ENCODE results near the gene KIF1A. TPM values are rescaled to one million over a fixed set of nuclear protein-coding genes. Genes with fewer than 3 reads are reported as not detected.

KIF1A gene
- total RNA-seq, 4 donors from 2014 or later, result 1.2 to 6.9 (median 4.1) TPM

GRCh38 chr2:240775905-240776304 is 44.1 kb downstream of the KIF1A start:
- H3K4me1 ChIP-seq, result peaks cover 5 to 9% of the 10 kb centered on the region in 2 donors
- no peak overlapping the region for H3K4me3 ChIP-seq (replicated peaks in 1 of 3)
- H3K9me3 ChIP-seq, result no peaks in the 10 kb centered on the region
- WGBS, 2 donors, result 35 to 52% methylated on average over 5 to 8 of the region's 8 CpGs
- intact Hi-C loops (cut with DNase I), result no loop called here
- no peak overlapping the region for H3K27ac ChIP-seq
- H3K27me3 ChIP-seq, result no peaks in the 10 kb centered on the region
- no peaks in the 10 kb centered on the region for H3K36me3 ChIP-seq
- DNase-seq, result peak; percentile 65 to 74
- TF ChIP-seq, protein P1, sequence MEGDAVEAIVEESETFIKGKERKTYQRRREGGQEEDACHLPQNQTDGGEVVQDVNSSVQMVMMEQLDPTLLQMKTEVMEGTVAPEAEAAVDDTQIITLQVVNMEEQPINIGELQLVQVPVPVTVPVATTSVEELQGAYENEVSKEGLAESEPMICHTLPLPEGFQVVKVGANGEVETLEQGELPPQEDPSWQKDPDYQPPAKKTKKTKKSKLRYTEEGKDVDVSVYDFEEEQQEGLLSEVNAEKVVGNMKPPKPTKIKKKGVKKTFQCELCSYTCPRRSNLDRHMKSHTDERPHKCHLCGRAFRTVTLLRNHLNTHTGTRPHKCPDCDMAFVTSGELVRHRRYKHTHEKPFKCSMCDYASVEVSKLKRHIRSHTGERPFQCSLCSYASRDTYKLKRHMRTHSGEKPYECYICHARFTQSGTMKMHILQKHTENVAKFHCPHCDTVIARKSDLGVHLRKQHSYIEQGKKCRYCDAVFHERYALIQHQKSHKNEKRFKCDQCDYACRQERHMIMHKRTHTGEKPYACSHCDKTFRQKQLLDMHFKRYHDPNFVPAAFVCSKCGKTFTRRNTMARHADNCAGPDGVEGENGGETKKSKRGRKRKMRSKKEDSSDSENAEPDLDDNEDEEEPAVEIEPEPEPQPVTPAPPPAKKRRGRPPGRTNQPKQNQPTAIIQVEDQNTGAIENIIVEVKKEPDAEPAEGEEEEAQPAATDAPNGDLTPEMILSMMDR (IDR thresholded peaks at IDR 0.05), result no peak
- no peak for TF ChIP-seq POLR2A (IDR thresholded peaks at IDR 0.05)

- no peak overlapping the region for H3K4me3 ChIP-seq (replicated peaks in 1 of 3)
- TF ChIP-seq POLR2A (IDR thresholded peaks at IDR 0.05), result no peak
- TF ChIP-seq, protein P1 (IDR thresholded peaks at IDR 0.05), result no peak
- no peaks in the 10 kb centered on the region for H3K9me3 ChIP-seq
- 92 to 95% methylated on average over 6 to 8 of the region's 9 CpGs for WGBS, 2 donors
- no peaks in the 10 kb centered on the region for H3K36me3 ChIP-seq
- no peaks in the 10 kb centered on the region for H3K27me3 ChIP-seq
- intact Hi-C loops (cut with DNase I), result no loop called here
- H3K27ac ChIP-seq, result no peak overlapping the region
- DNase-seq, result no peak
- peaks cover 5 to 9% of the 10 kb centered on the region in 2 donors for H3K4me1 ChIP-seq
Measured at GRCh38 chr2:240774856-240775255, 45.2 kb downstream of the KIF1A start.

DNA sequence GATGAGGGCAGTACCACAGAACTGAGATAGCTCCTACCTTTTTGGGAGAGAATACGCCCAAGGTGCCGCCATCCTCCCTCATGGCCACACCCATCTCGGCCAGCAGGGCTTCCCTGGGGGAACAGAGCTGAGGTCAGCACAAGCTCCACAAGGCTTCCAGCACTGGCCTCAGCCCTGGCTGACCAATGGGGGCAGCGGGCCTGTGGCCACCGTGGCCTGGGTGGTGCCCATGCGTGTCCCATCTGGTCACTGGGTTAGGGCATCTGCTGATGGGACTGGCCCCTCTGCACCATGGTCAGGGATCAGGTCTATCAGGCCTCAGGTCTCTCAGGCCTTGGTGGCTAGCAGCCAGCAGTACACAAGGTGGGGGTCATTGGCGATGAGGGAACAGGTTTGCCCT is 50.9 kb downstream of the KIF1A start:
- no peak overlapping the region for H3K27ac ChIP-seq
- H3K4me3 ChIP-seq (replicated peaks in 1 of 3), result no peak overlapping the region
- intact Hi-C loops (cut with DNase I), result no loop called here
- TF ChIP-seq, protein P1 (IDR thresholded peaks at IDR 0.05), result no peak
- no peak for TF ChIP-seq POLR2A (IDR thresholded peaks at IDR 0.05)
- no peak for DNase-seq
- 80% methylated on average over 1 of the region's 7 CpGs; no CpG with 5 or more reads in 1 of the 2 donors for WGBS, 2 donors
- no peaks in the 10 kb centered on the region for H3K9me3 ChIP-seq
- no peaks in the 10 kb centered on the region for H3K36me3 ChIP-seq
- H3K4me1 ChIP-seq, result no peaks in the 10 kb centered on the region
- H3K27me3 ChIP-seq, result no peaks in the 10 kb centered on the region

- Histone ChIP-seq H3K27me3 (no peaks in the 10 kb centered on the region), H3K4me3 (replicated peaks in 1 of 3) (no peak overlapping the region), H3K4me1 (no peaks in the 10 kb centered on the region), H3K27ac (no peak overlapping the region), H3K36me3 (no peaks in the 10 kb centered on the region), H3K9me3 (no peaks in the 10 kb centered on the region)
- DNase-seq, result no peak
- whole genome bisulfite sequencing, 2 donors, result 93 to 100% methylated on average over 3 to 7 of the region's 7 CpGs
- intact Hi-C loops (cut with DNase I), result no loop called here
- TF ChIP-seq, protein P1 (IDR thresholded peaks at IDR 0.05), result no peak
- no peak for TF ChIP-seq POLR2A (IDR thresholded peaks at IDR 0.05)
Measured at GRCh38 chr2:240768216-240768615, 51.8 kb downstream of the KIF1A start.

DNA sequence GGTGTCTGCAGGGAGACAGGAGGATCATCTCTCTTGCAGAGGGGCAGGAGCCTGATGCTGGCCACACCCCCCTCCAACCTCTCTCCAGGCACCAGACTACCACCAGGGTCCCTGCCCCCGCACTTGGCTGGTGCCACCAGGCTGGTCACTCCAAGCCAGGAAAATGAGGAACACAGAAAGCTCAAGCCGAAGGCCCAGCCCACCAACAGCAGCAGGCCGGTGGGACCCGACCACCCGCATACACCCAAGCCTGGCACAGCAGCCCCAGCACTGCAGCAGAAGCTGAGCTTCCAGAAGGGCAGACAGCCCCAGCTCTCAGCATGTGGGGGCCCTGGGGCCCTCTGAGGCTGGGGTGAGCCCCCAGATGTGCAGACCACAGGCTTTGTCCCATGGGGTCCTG is 52.7 kb downstream of the KIF1A start:
- H3K27me3 ChIP-seq, result no peaks in the 10 kb centered on the region
- no peaks in the 10 kb centered on the region for H3K4me1 ChIP-seq
- no peak overlapping the region for H3K4me3 ChIP-seq (replicated peaks in 1 of 3)
- no peak for DNase-seq
- WGBS, 2 donors, result 90 to 91% methylated on average over 2 to 5 of the region's 5 CpGs
- intact Hi-C loops (cut with DNase I), result no loop called here
- H3K27ac ChIP-seq, result no peak overlapping the region
- H3K36me3 ChIP-seq, result no peaks in the 10 kb centered on the region
- H3K9me3 ChIP-seq, result no peaks in the 10 kb centered on the region
- TF ChIP-seq, protein P1 (IDR thresholded peaks at IDR 0.05), result no peak
- no peak for TF ChIP-seq POLR2A (IDR thresholded peaks at IDR 0.05)
